ENCODE measurements around the gene EFCAB9. TPM values are rescaled to one million over a fixed set of nuclear protein-coding genes. Genes with fewer than 3 reads are reported as not detected.

EFCAB9 gene
- total RNA-seq, 4 donors from 2014 or later = not detected

GRCh38 chr5:172178301-172178987, 15.5 kb upstream of the EFCAB9 start:
- TF ChIP-seq POLR2A (IDR thresholded peaks at IDR 0.05; ENCODE audit: low read depth) (no peak), CTCF (IDR thresholded peaks at IDR 0.05) (no peak), EP300 (IDR thresholded peaks at IDR 0.05) (no peak), POLR2AphosphoS5 (IDR thresholded peaks at IDR 0.05) (no peak)
- intact Hi-C loops (cut with DNase I) = no loop called here
- no peaks in the 10 kb centered on the region for H3K27me3 ChIP-seq
- WGBS = 76% methylated on average over 14 of the region's 18 CpGs
- DNase-seq (ENCODE audit: extremely low spot score) = no peak
- H3K9me3 ChIP-seq = no peaks in the 10 kb centered on the region
- H3K27ac ChIP-seq (replicated peaks in 1 of 4) = peak overlapping the region in 3 of 4 donors; percentile 47 to 73 (median 61)
- H3K36me3 ChIP-seq = peaks cover 0 to 5% (median 0%) of the 10 kb centered on the region in 4 donors
- peaks cover 43 to 65% (median 56%) of the 10 kb centered on the region in 4 donors for H3K4me1 ChIP-seq
- H3K4me3 ChIP-seq = no peak overlapping the region

- H3K4me1 ChIP-seq = peaks cover 40 to 65% (median 52%) of the 10 kb centered on the region in 4 donors
- no peak for DNase-seq (ENCODE audit: extremely low spot score)
- no peaks in the 10 kb centered on the region for H3K9me3 ChIP-seq
- TF ChIP-seq EP300 (IDR thresholded peaks at IDR 0.05) (no peak), POLR2AphosphoS5 (IDR thresholded peaks at IDR 0.05) (peak in 1 of 2 donors; percentile 30), CTCF (IDR thresholded peaks at IDR 0.05) (no peak), POLR2A (IDR thresholded peaks at IDR 0.05; ENCODE audit: low read depth) (no peak)
- H3K4me3 ChIP-seq = peak overlapping the region in 2 of 4 donors; percentile 7 to 25
- peaks cover 0 to 5% (median 0%) of the 10 kb centered on the region in 4 donors for H3K36me3 ChIP-seq
- H3K27me3 ChIP-seq = no peaks in the 10 kb centered on the region
- intact Hi-C loops (cut with DNase I) = no loop called here
- H3K27ac ChIP-seq (replicated peaks in 1 of 4) = peak overlapping the region; percentile 33 to 73 (median 54)
- 53% methylated on average over 5 of the region's 18 CpGs for WGBS
These were observed 14.7 kb upstream of the EFCAB9 start for GRCh38 chr5:172178991-172179989.

GRCh38 chr5:172180936-172181335, 13.0 kb upstream of the EFCAB9 start:
- Histone ChIP-seq H3K4me3 (no peak overlapping the region), H3K9me3 (no peaks in the 10 kb centered on the region), H3K27me3 (no peaks in the 10 kb centered on the region), H3K4me1 (peaks cover 34 to 64% (median 49%) of the 10 kb centered on the region in 4 donors), H3K36me3 (peaks cover 0 to 5% (median 0%) of the 10 kb centered on the region in 4 donors), H3K27ac (replicated peaks in 1 of 4) (no peak overlapping the region)
- TF ChIP-seq POLR2AphosphoS5 (IDR thresholded peaks at IDR 0.05) (no peak), EP300 (IDR thresholded peaks at IDR 0.05) (no peak), POLR2A (IDR thresholded peaks at IDR 0.05; ENCODE audit: low read depth) (no peak), CTCF (IDR thresholded peaks at IDR 0.05) (no peak)
- 96% methylated on average over 9 of the region's 9 CpGs for WGBS
- intact Hi-C loops (cut with DNase I) = no loop called here
- DNase-seq (ENCODE audit: extremely low spot score) = no peak

- TF ChIP-seq EP300 (IDR thresholded peaks at IDR 0.05) (no peak), POLR2AphosphoS5 (IDR thresholded peaks at IDR 0.05) (no peak), POLR2A (IDR thresholded peaks at IDR 0.05; ENCODE audit: low read depth) (no peak), CTCF (IDR thresholded peaks at IDR 0.05) (no peak)
- DNase-seq (ENCODE audit: extremely low spot score) = no peak
- intact Hi-C loops (cut with DNase I) = no loop called here
- Histone ChIP-seq H3K36me3 (peaks cover 0 to 5% (median 0%) of the 10 kb centered on the region in 4 donors), H3K4me1 (peaks cover 43 to 72% (median 58%) of the 10 kb centered on the region in 4 donors), H3K9me3 (no peaks in the 10 kb centered on the region), H3K4me3 (no peak overlapping the region), H3K27ac (replicated peaks in 1 of 4) (no peak overlapping the region), H3K27me3 (no peaks in the 10 kb centered on the region)
- 92% methylated on average over 6 of the region's 6 CpGs for WGBS
These were observed 11.7 kb upstream of the EFCAB9 start for GRCh38 chr5:172182291-172182690.

Measured in esophagus muscularis mucosa (tissue), 4 donors.